ENCODE data around the gene SCG2. TPM values are rescaled to one million over a fixed set of nuclear protein-coding genes. Genes with fewer than 3 reads are reported as not detected.
A peak's percentile ranks its signal among the peaks of the same experiment; 100 is the strongest.

Gene SCG2
- total and polyA plus RNA-seq, 2 donors (not counting 1 experiment from before 2014, with no cell fraction given), result 0.66 to 2.9 TPM

- H4K20me1 ChIP-seq (ENCODE audit: control insufficient read depth, extremely low read depth, insufficient read depth, low read length), result no peaks in the 10 kb centered on the region
- TF ChIP-seq EZH2 (IDR thresholded peaks at IDR 0.05; ENCODE audit: low read length, missing control alignments), result no peak
- TF ChIP-seq, protein P1, sequence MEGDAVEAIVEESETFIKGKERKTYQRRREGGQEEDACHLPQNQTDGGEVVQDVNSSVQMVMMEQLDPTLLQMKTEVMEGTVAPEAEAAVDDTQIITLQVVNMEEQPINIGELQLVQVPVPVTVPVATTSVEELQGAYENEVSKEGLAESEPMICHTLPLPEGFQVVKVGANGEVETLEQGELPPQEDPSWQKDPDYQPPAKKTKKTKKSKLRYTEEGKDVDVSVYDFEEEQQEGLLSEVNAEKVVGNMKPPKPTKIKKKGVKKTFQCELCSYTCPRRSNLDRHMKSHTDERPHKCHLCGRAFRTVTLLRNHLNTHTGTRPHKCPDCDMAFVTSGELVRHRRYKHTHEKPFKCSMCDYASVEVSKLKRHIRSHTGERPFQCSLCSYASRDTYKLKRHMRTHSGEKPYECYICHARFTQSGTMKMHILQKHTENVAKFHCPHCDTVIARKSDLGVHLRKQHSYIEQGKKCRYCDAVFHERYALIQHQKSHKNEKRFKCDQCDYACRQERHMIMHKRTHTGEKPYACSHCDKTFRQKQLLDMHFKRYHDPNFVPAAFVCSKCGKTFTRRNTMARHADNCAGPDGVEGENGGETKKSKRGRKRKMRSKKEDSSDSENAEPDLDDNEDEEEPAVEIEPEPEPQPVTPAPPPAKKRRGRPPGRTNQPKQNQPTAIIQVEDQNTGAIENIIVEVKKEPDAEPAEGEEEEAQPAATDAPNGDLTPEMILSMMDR (conservative IDR thresholded peaks at IDR 0.05 in 1 of 2, IDR thresholded peaks at IDR 0.05 in 1 of 2; ENCODE audit: low read depth in 1 of 2, low read length in 2 of 2), result no peak
- H3K9me3 ChIP-seq (ENCODE audit: control insufficient read depth, insufficient read depth, low read depth, low read length), result no peaks in the 10 kb centered on the region
- H2AFZ ChIP-seq (ENCODE audit: low read length), result no peak overlapping the region
- no peak overlapping the region for H3K4me3 ChIP-seq (replicated peaks in 1 of 4; ENCODE audit: control extremely low read depth in 1 of 4, insufficient read depth in 1 of 4, low read depth in 3 of 4, low read length in 4 of 4)
- H3K9ac ChIP-seq (ENCODE audit: insufficient read depth, low read length), result no peak overlapping the region
- DNase-seq (ENCODE audit: low read depth in 2 of 2), result no peak
- no peaks in the 10 kb centered on the region for H3K36me3 ChIP-seq (ENCODE audit: control insufficient read depth, insufficient read depth, low read length)
- H3K79me2 ChIP-seq (ENCODE audit: control insufficient read depth, insufficient read depth, low read length), result no peaks in the 10 kb centered on the region
- no peaks in the 10 kb centered on the region for H3K27me3 ChIP-seq (ENCODE audit: control insufficient read depth, insufficient read depth, low read length)
- H3K27ac ChIP-seq (ENCODE audit: insufficient read depth, low read length), result no peak overlapping the region
- peaks cover 8% of the 10 kb centered on the region for H3K4me1 ChIP-seq (ENCODE audit: control insufficient read depth, extremely low read depth, insufficient read depth, low read length)
- H3K4me2 ChIP-seq (ENCODE audit: extremely low read depth, insufficient read depth, low read length), result no peak overlapping the region
Measured at GRCh38 chr2:223588251-223588650, 13.9 kb downstream of the SCG2 start.

DNA sequence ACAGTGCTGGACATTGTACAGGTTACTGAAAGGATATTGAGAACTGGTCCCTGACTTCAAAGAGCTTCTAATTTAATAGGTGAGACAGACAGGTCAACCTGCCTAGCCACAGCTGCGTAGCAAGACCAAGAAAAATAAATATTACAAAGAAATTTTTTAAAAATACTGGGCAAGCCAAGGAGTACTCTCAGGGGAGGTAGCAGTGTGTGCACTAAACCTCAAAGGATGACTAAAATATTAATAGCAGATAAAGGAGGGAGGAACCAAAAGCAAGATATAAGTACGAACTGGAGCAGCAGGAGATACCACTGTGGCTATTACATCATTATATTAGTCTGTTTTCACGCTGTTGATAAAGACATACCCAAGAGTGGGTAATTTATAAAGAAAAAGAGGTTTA is 14.9 kb downstream of the SCG2 start:
- H3K36me3 ChIP-seq (ENCODE audit: control insufficient read depth, insufficient read depth, low read length), result no peaks in the 10 kb centered on the region
- no peaks in the 10 kb centered on the region for H4K20me1 ChIP-seq (ENCODE audit: control insufficient read depth, extremely low read depth, insufficient read depth, low read length)
- no peaks in the 10 kb centered on the region for H3K9me3 ChIP-seq (ENCODE audit: control insufficient read depth, insufficient read depth, low read depth, low read length)
- H3K79me2 ChIP-seq (ENCODE audit: control insufficient read depth, insufficient read depth, low read length), result no peaks in the 10 kb centered on the region
- no peaks in the 10 kb centered on the region for H3K27me3 ChIP-seq (ENCODE audit: control insufficient read depth, insufficient read depth, low read length)
- no peak for TF ChIP-seq EZH2 (IDR thresholded peaks at IDR 0.05; ENCODE audit: low read length, missing control alignments)
- TF ChIP-seq, protein P1 (conservative IDR thresholded peaks at IDR 0.05 in 1 of 2, IDR thresholded peaks at IDR 0.05 in 1 of 2; ENCODE audit: low read depth in 1 of 2, low read length in 2 of 2), result no peak
- no peak overlapping the region for H2AFZ ChIP-seq (ENCODE audit: low read length)
- no peak overlapping the region for H3K9ac ChIP-seq (ENCODE audit: insufficient read depth, low read length)
- DNase-seq (ENCODE audit: low read depth in 2 of 2), result peak in 1 of 2 donors; percentile 44
- H3K4me2 ChIP-seq (ENCODE audit: extremely low read depth, insufficient read depth, low read length), result no peak overlapping the region
- no peak overlapping the region for H3K27ac ChIP-seq (ENCODE audit: insufficient read depth, low read length)
- H3K4me3 ChIP-seq (replicated peaks in 1 of 4; ENCODE audit: control extremely low read depth in 1 of 4, insufficient read depth in 1 of 4, low read depth in 3 of 4, low read length in 4 of 4), result no peak overlapping the region
- H3K4me1 ChIP-seq (ENCODE audit: control insufficient read depth, extremely low read depth, insufficient read depth, low read length), result peaks cover 8% of the 10 kb centered on the region

DNA sequence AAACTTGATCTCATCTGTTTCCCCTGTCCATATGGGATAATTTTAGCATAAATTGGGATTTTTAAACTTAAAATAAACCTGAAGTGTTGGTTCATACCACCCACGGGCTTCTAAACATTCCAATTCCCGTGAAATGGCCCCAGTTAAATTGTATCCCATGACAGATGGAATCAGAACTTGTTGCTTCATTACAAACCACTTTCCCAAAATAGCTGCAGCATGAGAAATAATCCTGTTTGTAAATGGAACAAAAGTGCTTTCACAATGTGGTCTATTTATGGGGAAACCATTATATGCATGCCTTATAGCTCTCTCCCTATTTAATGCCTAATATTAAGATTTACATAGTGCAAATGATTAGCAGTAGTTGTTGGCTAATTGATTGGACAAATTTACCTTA is 15.9 kb downstream of the SCG2 start:
- TF ChIP-seq, protein P1 (conservative IDR thresholded peaks at IDR 0.05 in 1 of 2, IDR thresholded peaks at IDR 0.05 in 1 of 2; ENCODE audit: low read depth in 1 of 2, low read length in 2 of 2), result no peak
- TF ChIP-seq EZH2 (IDR thresholded peaks at IDR 0.05; ENCODE audit: low read length, missing control alignments), result no peak
- Histone ChIP-seq H3K27ac (ENCODE audit: insufficient read depth, low read length) (no peak overlapping the region), H3K9ac (ENCODE audit: insufficient read depth, low read length) (no peak overlapping the region), H4K20me1 (ENCODE audit: control insufficient read depth, extremely low read depth, insufficient read depth, low read length) (no peaks in the 10 kb centered on the region), H3K4me3 (replicated peaks in 1 of 4; ENCODE audit: control extremely low read depth in 1 of 4, insufficient read depth in 1 of 4, low read depth in 3 of 4, low read length in 4 of 4) (no peak overlapping the region), H3K9me3 (ENCODE audit: control insufficient read depth, insufficient read depth, low read depth, low read length) (no peaks in the 10 kb centered on the region), H2AFZ (ENCODE audit: low read length) (no peak overlapping the region), H3K79me2 (ENCODE audit: control insufficient read depth, insufficient read depth, low read length) (no peaks in the 10 kb centered on the region), H3K36me3 (ENCODE audit: control insufficient read depth, insufficient read depth, low read length) (no peaks in the 10 kb centered on the region), H3K4me2 (ENCODE audit: extremely low read depth, insufficient read depth, low read length) (peak overlapping the region; percentile 20), H3K4me1 (ENCODE audit: control insufficient read depth, extremely low read depth, insufficient read depth, low read length) (peaks cover 5% of the 10 kb centered on the region), H3K27me3 (ENCODE audit: control insufficient read depth, insufficient read depth, low read length) (no peaks in the 10 kb centered on the region)
- DNase-seq (ENCODE audit: low read depth in 2 of 2), result peak; percentile 83 to 95
